Loucy (cell line): ENCODE data around the gene PTTG1IP.

Experiments
- H2AFZ ChIP-seq: fragments of 200-600 bp; sonication (generic); 2 replicates; pipeline ENCODE4 v1.6.0; 2016; ENCODE audit warnings: antibody characterized with exemption, mild to moderate bottlenecking, low read length, moderate library complexity
- H3F3A ChIP-seq: fragments of 200-600 bp; 2 replicates; pipeline ENCODE4 v1.6.0; 2016; ENCODE audit warnings: antibody characterized with exemption, low read depth, mild to moderate bottlenecking
- H3K27me3 ChIP-seq: fragments of 200-600 bp; sonication (generic); 2 replicates; pipeline ENCODE4 v1.6.1; 2014; ENCODE audit warnings: low read length, mild to moderate bottlenecking; ENCODE audit not compliant: insufficient read depth, poor library complexity, severe bottlenecking
- H3K36me3 ChIP-seq: fragments of 200-600 bp; sonication (generic); 2 replicates; pipeline ENCODE4 v1.6.1; 2016; ENCODE audit warnings: low read length; ENCODE audit not compliant: insufficient read depth
- H3K4me1 ChIP-seq: fragments of 200-600 bp; sonication (generic); 2 replicates; pipeline ENCODE4 v1.5.1; 2014; ENCODE audit warnings: low read length, mild to moderate bottlenecking; ENCODE audit not compliant: insufficient read depth, poor library complexity, severe bottlenecking
- H3K4me2 ChIP-seq: fragments of 200-600 bp; sonication (generic); 2 replicates; pipeline ENCODE4 v1.6.0; 2014; ENCODE audit warnings: antibody characterized with exemption, low read length, low read depth, mild to moderate bottlenecking; ENCODE audit not compliant: poor library complexity, severe bottlenecking
- H3K4me3 ChIP-seq: fragments of 200-600 bp; sonication (generic); 2 replicates; pipeline ENCODE4 v1.5.1; 2014; ENCODE audit warnings: low read length, mild to moderate bottlenecking, mixed read lengths; ENCODE audit not compliant: poor library complexity, severe bottlenecking
- H3K79me2 ChIP-seq: fragments of 200-600 bp; sonication (generic); 2 replicates; pipeline ENCODE4 v1.6.1; 2014; ENCODE audit warnings: low read length; ENCODE audit not compliant: insufficient read depth
- H3K9ac ChIP-seq: fragments of 200-600 bp; sonication (generic); 2 replicates; pipeline ENCODE4 v1.6.0; 2014; ENCODE audit warnings: mild to moderate bottlenecking, low read depth, low read length, moderate library complexity; ENCODE audit not compliant: poor library complexity, severe bottlenecking
- H3K9me2 ChIP-seq: fragments of 200-600 bp; sonication (generic); replicated peaks from 2 replicates; pipeline ENCODE4 v1.6.1; 2016; ENCODE audit warnings: low read depth, low read length, mixed read lengths
- H3K9me3 ChIP-seq: fragments of 200-600 bp; sonication (generic); 2 replicates; pipeline ENCODE4 v1.6.1; 2014; ENCODE audit warnings: mild to moderate bottlenecking, antibody characterized with exemption, low read length, low read depth; ENCODE audit not compliant: insufficient read depth
- H4K20me1 ChIP-seq: fragments of 200-600 bp; sonication (generic); 2 replicates; pipeline ENCODE4 v1.6.0; 2014; ENCODE audit warnings: antibody characterized with exemption, low read length, mild to moderate bottlenecking; ENCODE audit not compliant: insufficient read depth, poor library complexity, severe bottlenecking
- CTCF ChIP-seq: fragments of 200-600 bp; sonication (generic); conservative IDR thresholded peaks from 2 replicates; pipeline ENCODE4 v1.5.1; 2014; ENCODE audit warnings: mild to moderate bottlenecking, antibody characterized with exemption, low read length
- EZH2phosphoT487 ChIP-seq: fragments of 200-600 bp; IDR thresholded peaks from 2 replicates; pipeline ENCODE4 v1.6.1; 2018; ENCODE audit warnings: antibody characterized with exemption, mild to moderate bottlenecking, moderate library complexity, borderline replicate concordance

The PTTG1IP gene

DNA sequence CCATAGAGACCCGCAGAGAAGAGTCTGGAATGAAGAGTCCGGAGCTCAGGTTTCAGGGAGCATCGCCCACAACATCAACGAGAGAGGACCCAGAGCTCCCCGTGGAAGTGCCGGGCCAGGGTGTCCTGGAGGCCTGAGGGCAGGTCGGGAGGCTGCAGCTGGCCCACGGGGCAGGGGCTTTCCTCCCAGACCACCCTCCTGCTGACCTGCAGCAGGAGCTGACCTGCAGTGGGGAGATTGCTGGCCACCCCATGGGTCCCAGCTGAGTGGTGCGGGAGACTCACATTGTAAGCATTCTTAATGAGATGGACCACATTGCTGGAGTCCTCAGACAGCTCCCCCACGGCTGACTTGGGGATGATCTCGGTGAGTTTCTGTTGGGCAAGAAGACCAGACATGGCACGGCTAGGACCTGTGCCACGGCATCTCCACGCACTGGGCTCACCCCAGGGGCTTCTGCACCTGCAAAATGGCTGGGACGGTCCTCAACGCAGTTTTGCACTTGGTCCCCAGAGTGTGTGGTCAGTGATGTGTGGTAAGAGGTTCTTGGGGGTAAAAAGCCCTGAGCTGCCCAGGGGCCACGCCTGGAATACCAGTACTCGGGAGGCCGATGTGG, 21.3 kb upstream of the PTTG1IP start:
- H3F3A ChIP-seq: no peaks in the 10 kb centered on the region
- H3K79me2 ChIP-seq: no peaks in the 10 kb centered on the region
- no peaks in the 10 kb centered on the region for H3K9me3 ChIP-seq
- H3K36me3 ChIP-seq: peaks cover 21% of the 10 kb centered on the region; the same call in 1 of the 2 replicates
- H3K4me1 ChIP-seq: no peaks in the 10 kb centered on the region
- no peaks in the 10 kb centered on the region for H3K9me2 ChIP-seq
- no peaks in the 10 kb centered on the region for H3K27me3 ChIP-seq
- H3K4me3 ChIP-seq: no peak overlapping the region
- no peak overlapping the region for H3K4me2 ChIP-seq
- H3K9ac ChIP-seq: no peak overlapping the region
- H2AFZ ChIP-seq: no peak overlapping the region
- H4K20me1 ChIP-seq: no peaks in the 10 kb centered on the region
- TF ChIP-seq EZH2phosphoT487 (no peak), CTCF (no peak)

GRCh38 chr21:44893948-44894656, 20.6 kb upstream of the PTTG1IP start:
- Histone ChIP-seq H3K36me3 (peaks cover 14% of the 10 kb centered on the region; the same call in 1 of the 2 replicates), H3K9me2 (no peaks in the 10 kb centered on the region), H3K27me3 (no peaks in the 10 kb centered on the region), H2AFZ (no peak overlapping the region), H3K4me1 (no peaks in the 10 kb centered on the region), H3K9me3 (no peaks in the 10 kb centered on the region), H3K79me2 (no peaks in the 10 kb centered on the region), H4K20me1 (no peaks in the 10 kb centered on the region), H3K9ac (no peak overlapping the region), H3K4me2 (no peak overlapping the region), H3F3A (no peaks in the 10 kb centered on the region), H3K4me3 (no peak overlapping the region)
- TF ChIP-seq CTCF (no peak), EZH2phosphoT487 (no peak)

DNA sequence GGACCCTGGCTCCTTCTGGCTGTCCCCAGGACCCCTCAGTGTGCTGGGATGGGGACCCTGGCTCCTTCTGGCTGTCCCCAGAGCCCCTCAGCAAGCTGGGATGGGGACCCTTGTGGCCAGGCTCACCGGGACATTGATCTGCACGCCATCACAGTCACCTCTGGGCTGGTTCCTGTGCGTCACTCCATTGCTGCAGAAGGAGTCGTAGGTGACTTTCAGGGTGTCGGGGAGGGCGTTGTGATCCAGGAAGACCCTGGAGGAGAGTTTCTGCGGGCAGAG, 19.7 kb upstream of the PTTG1IP start:
- no peaks in the 10 kb centered on the region for H4K20me1 ChIP-seq
- H3K4me2 ChIP-seq: no peak overlapping the region
- no peaks in the 10 kb centered on the region for H3K4me1 ChIP-seq
- H3K9me2 ChIP-seq: no peaks in the 10 kb centered on the region
- TF ChIP-seq EZH2phosphoT487: no peak
- no peak for TF ChIP-seq CTCF
- H3K4me3 ChIP-seq: no peak overlapping the region
- H3F3A ChIP-seq: no peaks in the 10 kb centered on the region
- peaks cover 5% of the 10 kb centered on the region; the same call in 1 of the 2 replicates for H3K36me3 ChIP-seq
- H3K79me2 ChIP-seq: no peaks in the 10 kb centered on the region
- no peak overlapping the region for H3K9ac ChIP-seq
- H3K27me3 ChIP-seq: no peaks in the 10 kb centered on the region
- no peak overlapping the region for H2AFZ ChIP-seq
- no peaks in the 10 kb centered on the region for H3K9me3 ChIP-seq
